ENCODE data around the gene PTPRN2. TPM values are rescaled to one million over a fixed set of nuclear protein-coding genes. Genes with fewer than 3 reads are reported as not detected.
"Not testable (repeated sequence)": the region's sequence is repeated elsewhere in the genome, so short reads cannot be mapped to it uniquely, and the experiment has no call there.

Gene PTPRN2
- total RNA-seq, 4 donors from 2014 or later, result 2.0 to 9.5 (median 2.6) TPM

- DNase-seq (ENCODE audit: low spot score) (no peak), ATAC-seq (ENCODE audit: low FRiP score) (no peak)
- TF ChIP-seq CTCF (IDR thresholded peaks at IDR 0.05), result no peak
These were observed 643.6 kb downstream of the PTPRN2 start for GRCh38 chr7:157944051-157944450.

- DNase-seq (ENCODE audit: low spot score) (no peak), ATAC-seq (ENCODE audit: low FRiP score) (no peak)
- TF ChIP-seq CTCF (IDR thresholded peaks at IDR 0.05), result no peak
These were observed 644.1 kb downstream of the PTPRN2 start for GRCh38 chr7:157943561-157943960.

GRCh38 chr7:157941210-157941609, 646.4 kb downstream of the PTPRN2 start:
- no peak for DNase-seq (ENCODE audit: low spot score)
- ATAC-seq (ENCODE audit: low FRiP score), result no peak
- TF ChIP-seq CTCF (IDR thresholded peaks at IDR 0.05), result no peak

- no peak for TF ChIP-seq CTCF (IDR thresholded peaks at IDR 0.05)
- ATAC-seq (ENCODE audit: low FRiP score) (no peak), DNase-seq (ENCODE audit: low spot score) (no peak)
These were observed 647.1 kb downstream of the PTPRN2 start for GRCh38 chr7:157940497-157940896.

GRCh38 chr7:157938211-157938610, 649.4 kb downstream of the PTPRN2 start:
- no peak for ATAC-seq (ENCODE audit: low FRiP score)
- no peak for TF ChIP-seq CTCF (IDR thresholded peaks at IDR 0.05)
- DNase-seq (ENCODE audit: low spot score), result no peak

- no peak for TF ChIP-seq CTCF (IDR thresholded peaks at IDR 0.05)
- DNase-seq (ENCODE audit: low spot score) (no peak), ATAC-seq (ENCODE audit: low FRiP score) (no peak)
These were observed 650.2 kb downstream of the PTPRN2 start for GRCh38 chr7:157937406-157937805.

- DNase-seq (ENCODE audit: low spot score) (no peak), ATAC-seq (ENCODE audit: low FRiP score) (no peak)
- no peak for TF ChIP-seq CTCF (IDR thresholded peaks at IDR 0.05)
These were observed 650.6 kb downstream of the PTPRN2 start for GRCh38 chr7:157936976-157937375.

GRCh38 chr7:157935721-157936120, 651.9 kb downstream of the PTPRN2 start:
- not testable (repeated sequence) for DNase-seq (ENCODE audit: low spot score); ATAC-seq (ENCODE audit: low FRiP score)

- not testable (repeated sequence) for DNase-seq (ENCODE audit: low spot score); ATAC-seq (ENCODE audit: low FRiP score)
These were observed 654.1 kb downstream of the PTPRN2 start for GRCh38 chr7:157933219-157934155.

Data from omental fat pad (tissue), 4 donors.